Loucy (cell line): Measurements from ENCODE around the gene ZYX.

Source experiments
- H2AFZ ChIP-seq: fragments of 200-600 bp; sonication (generic); 2 replicates; pipeline ENCODE4 v1.6.0; 2016; ENCODE audit warnings: antibody characterized with exemption, mild to moderate bottlenecking, low read length, moderate library complexity
- H3F3A ChIP-seq: fragments of 200-600 bp; 2 replicates; pipeline ENCODE4 v1.6.0; 2016; ENCODE audit warnings: antibody characterized with exemption, low read depth, mild to moderate bottlenecking
- H3K27me3 ChIP-seq: fragments of 200-600 bp; sonication (generic); 2 replicates; pipeline ENCODE4 v1.6.1; 2014; ENCODE audit warnings: low read length, mild to moderate bottlenecking; ENCODE audit not compliant: insufficient read depth, poor library complexity, severe bottlenecking
- H3K36me3 ChIP-seq: fragments of 200-600 bp; sonication (generic); 2 replicates; pipeline ENCODE4 v1.6.1; 2016; ENCODE audit warnings: low read length; ENCODE audit not compliant: insufficient read depth
- H3K4me1 ChIP-seq: fragments of 200-600 bp; sonication (generic); 2 replicates; pipeline ENCODE4 v1.5.1; 2014; ENCODE audit warnings: low read length, mild to moderate bottlenecking; ENCODE audit not compliant: insufficient read depth, poor library complexity, severe bottlenecking
- H3K4me2 ChIP-seq: fragments of 200-600 bp; sonication (generic); 2 replicates; pipeline ENCODE4 v1.6.0; 2014; ENCODE audit warnings: antibody characterized with exemption, low read length, low read depth, mild to moderate bottlenecking; ENCODE audit not compliant: poor library complexity, severe bottlenecking
- H3K4me3 ChIP-seq: fragments of 200-600 bp; sonication (generic); 2 replicates; pipeline ENCODE4 v1.5.1; 2014; ENCODE audit warnings: low read length, mild to moderate bottlenecking, mixed read lengths; ENCODE audit not compliant: poor library complexity, severe bottlenecking
- H3K79me2 ChIP-seq: fragments of 200-600 bp; sonication (generic); 2 replicates; pipeline ENCODE4 v1.6.1; 2014; ENCODE audit warnings: low read length; ENCODE audit not compliant: insufficient read depth
- H3K9ac ChIP-seq: fragments of 200-600 bp; sonication (generic); 2 replicates; pipeline ENCODE4 v1.6.0; 2014; ENCODE audit warnings: mild to moderate bottlenecking, low read depth, low read length, moderate library complexity; ENCODE audit not compliant: poor library complexity, severe bottlenecking
- H3K9me2 ChIP-seq: fragments of 200-600 bp; sonication (generic); replicated peaks from 2 replicates; pipeline ENCODE4 v1.6.1; 2016; ENCODE audit warnings: low read depth, low read length, mixed read lengths
- H3K9me3 ChIP-seq: fragments of 200-600 bp; sonication (generic); 2 replicates; pipeline ENCODE4 v1.6.1; 2014; ENCODE audit warnings: mild to moderate bottlenecking, antibody characterized with exemption, low read length, low read depth; ENCODE audit not compliant: insufficient read depth
- H4K20me1 ChIP-seq: fragments of 200-600 bp; sonication (generic); 2 replicates; pipeline ENCODE4 v1.6.0; 2014; ENCODE audit warnings: antibody characterized with exemption, low read length, mild to moderate bottlenecking; ENCODE audit not compliant: insufficient read depth, poor library complexity, severe bottlenecking
- EZH2phosphoT487 ChIP-seq: fragments of 200-600 bp; IDR thresholded peaks from 2 replicates; pipeline ENCODE4 v1.6.1; 2018; ENCODE audit warnings: antibody characterized with exemption, mild to moderate bottlenecking, moderate library complexity, borderline replicate concordance
- TF ChIP-seq, protein P1 (sequence below): fragments of 200-600 bp; sonication (generic); conservative IDR thresholded peaks from 2 replicates; pipeline ENCODE4 v1.5.1; 2014; ENCODE audit warnings: mild to moderate bottlenecking, antibody characterized with exemption, low read length

Gene ZYX

DNA sequence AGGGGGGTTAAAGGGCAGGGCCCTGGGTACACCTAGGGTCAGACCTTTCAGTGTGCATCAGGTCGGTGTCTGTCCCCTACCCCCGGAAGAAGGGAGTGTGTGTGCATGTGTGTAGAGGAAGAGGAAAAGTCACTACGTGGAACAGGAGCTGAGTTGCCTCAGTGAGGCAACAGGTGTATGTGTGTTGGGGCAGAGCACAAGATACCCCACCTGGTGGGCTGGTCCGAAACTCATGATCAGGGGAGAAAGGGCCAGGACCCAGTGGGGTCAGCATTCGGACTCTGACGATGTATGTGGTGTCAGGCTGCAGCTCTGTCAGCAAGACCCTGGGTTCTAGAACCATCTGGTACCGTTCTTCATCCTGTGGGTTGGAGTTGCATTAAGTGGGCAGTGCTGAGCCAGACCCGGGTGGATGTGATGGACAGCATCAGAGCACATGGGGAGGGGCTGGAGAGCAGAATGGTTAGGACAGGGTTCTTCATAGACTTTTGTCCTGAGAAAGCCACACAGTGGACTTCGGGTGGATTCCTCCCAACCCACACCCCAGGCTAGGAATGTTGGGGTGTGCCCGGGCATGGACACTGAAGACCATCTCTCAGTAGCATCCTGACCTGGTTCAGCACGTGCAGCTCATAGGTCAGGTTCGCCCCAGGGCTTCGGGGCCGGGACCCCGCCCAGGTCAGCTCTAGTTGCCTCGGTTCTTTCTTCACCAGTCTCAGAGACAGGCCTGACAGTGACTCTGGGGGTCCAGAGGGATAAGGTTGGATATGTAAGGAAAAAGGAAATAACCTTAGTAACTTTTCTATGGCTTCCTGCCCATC is 16.8 kb downstream of the ZYX start:
- no peak for TF ChIP-seq EZH2phosphoT487
- TF ChIP-seq, protein P1, sequence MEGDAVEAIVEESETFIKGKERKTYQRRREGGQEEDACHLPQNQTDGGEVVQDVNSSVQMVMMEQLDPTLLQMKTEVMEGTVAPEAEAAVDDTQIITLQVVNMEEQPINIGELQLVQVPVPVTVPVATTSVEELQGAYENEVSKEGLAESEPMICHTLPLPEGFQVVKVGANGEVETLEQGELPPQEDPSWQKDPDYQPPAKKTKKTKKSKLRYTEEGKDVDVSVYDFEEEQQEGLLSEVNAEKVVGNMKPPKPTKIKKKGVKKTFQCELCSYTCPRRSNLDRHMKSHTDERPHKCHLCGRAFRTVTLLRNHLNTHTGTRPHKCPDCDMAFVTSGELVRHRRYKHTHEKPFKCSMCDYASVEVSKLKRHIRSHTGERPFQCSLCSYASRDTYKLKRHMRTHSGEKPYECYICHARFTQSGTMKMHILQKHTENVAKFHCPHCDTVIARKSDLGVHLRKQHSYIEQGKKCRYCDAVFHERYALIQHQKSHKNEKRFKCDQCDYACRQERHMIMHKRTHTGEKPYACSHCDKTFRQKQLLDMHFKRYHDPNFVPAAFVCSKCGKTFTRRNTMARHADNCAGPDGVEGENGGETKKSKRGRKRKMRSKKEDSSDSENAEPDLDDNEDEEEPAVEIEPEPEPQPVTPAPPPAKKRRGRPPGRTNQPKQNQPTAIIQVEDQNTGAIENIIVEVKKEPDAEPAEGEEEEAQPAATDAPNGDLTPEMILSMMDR: no peak
- Histone ChIP-seq H3F3A (no peaks in the 10 kb centered on the region), H2AFZ (no peak overlapping the region), H3K9ac (no peak overlapping the region), H4K20me1 (no peaks in the 10 kb centered on the region), H3K4me1 (peaks cover 4% of the 10 kb centered on the region), H3K9me3 (no peaks in the 10 kb centered on the region), H3K4me3 (no peak overlapping the region), H3K4me2 (no peak overlapping the region), H3K79me2 (no peaks in the 10 kb centered on the region), H3K9me2 (no peaks in the 10 kb centered on the region), H3K36me3 (no peaks in the 10 kb centered on the region; the same call in 1 of the 2 replicates), H3K27me3 (no peaks in the 10 kb centered on the region)

DNA sequence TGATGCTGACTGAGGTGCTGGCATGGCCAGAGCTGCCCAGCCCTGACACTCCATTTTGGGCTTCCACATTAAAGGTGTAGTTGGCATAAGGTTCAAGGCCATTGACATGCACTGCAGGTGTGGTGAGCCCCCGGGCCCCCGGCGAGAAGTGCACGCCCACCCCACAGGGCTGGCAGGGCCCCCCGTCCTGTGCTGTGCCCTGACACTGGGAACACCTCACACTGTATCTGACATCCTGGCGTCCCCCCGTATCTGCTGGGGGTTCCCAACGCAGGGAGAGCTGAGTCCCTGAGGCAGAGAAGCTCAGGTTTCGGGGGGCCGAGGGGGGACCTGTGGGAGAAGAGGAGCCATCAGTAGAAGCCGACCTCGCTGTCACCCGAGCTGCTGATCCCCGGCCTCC is 17.5 kb downstream of the ZYX start:
- H3K36me3 ChIP-seq: no peaks in the 10 kb centered on the region
- TF ChIP-seq, protein P1: no peak
- TF ChIP-seq EZH2phosphoT487: no peak
- H3K9ac ChIP-seq: no peak overlapping the region
- no peaks in the 10 kb centered on the region for H3K79me2 ChIP-seq
- no peaks in the 10 kb centered on the region for H3K27me3 ChIP-seq
- no peak overlapping the region for H2AFZ ChIP-seq
- no peaks in the 10 kb centered on the region for H3K9me3 ChIP-seq
- H4K20me1 ChIP-seq: no peaks in the 10 kb centered on the region
- no peak overlapping the region for H3K4me3 ChIP-seq
- peaks cover 4% of the 10 kb centered on the region for H3K4me1 ChIP-seq
- no peaks in the 10 kb centered on the region for H3F3A ChIP-seq
- no peaks in the 10 kb centered on the region for H3K9me2 ChIP-seq
- H3K4me2 ChIP-seq: no peak overlapping the region

DNA sequence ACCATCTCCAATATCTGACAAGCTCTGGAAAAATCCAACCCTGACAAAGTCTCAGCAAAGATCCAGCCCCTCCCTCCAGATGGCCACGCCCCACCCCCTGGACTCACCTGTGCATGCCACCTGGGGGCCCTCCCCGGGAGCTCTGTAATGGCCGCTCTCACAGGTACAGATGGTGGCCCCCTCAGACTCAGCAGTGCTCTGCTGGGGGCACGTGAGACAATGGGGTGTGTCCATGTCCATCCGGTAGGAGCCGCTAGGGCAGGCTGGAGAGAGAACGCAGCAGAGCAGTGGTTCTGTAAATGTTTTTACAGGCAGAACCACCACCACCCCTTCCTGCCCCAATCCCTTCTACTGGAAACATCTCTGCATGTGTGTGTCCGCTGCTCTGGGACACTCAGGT is 18.0 kb downstream of the ZYX start:
- no peak overlapping the region for H3K9ac ChIP-seq
- H4K20me1 ChIP-seq: no peaks in the 10 kb centered on the region
- H3K4me3 ChIP-seq: no peak overlapping the region
- no peaks in the 10 kb centered on the region for H3K27me3 ChIP-seq
- peaks cover 4% of the 10 kb centered on the region for H3K4me1 ChIP-seq
- H3K4me2 ChIP-seq: no peak overlapping the region
- no peaks in the 10 kb centered on the region for H3F3A ChIP-seq
- no peaks in the 10 kb centered on the region for H3K79me2 ChIP-seq
- H3K9me3 ChIP-seq: no peaks in the 10 kb centered on the region
- H3K9me2 ChIP-seq: no peaks in the 10 kb centered on the region
- no peak overlapping the region for H2AFZ ChIP-seq
- H3K36me3 ChIP-seq: no peaks in the 10 kb centered on the region
- no peak for TF ChIP-seq EZH2phosphoT487
- TF ChIP-seq, protein P1: no peak
